ENCODE measurements around the gene MX2. TPM values are rescaled to one million over a fixed set of nuclear protein-coding genes. Genes with fewer than 3 reads are reported as not detected.
"Not testable (repeated sequence)": the region's sequence is repeated elsewhere in the genome, so short reads cannot be mapped to it uniquely, and the experiment has no call there.

MX2 gene
- total RNA-seq, 2 experiments from 2014 or later, result 3.5 to 10.4 TPM

GRCh38 chr21:41410767-41411448 is 49.1 kb downstream of the MX2 start:
- no peak overlapping the region for H2AFZ ChIP-seq (ENCODE audit: low read length)
- no peak overlapping the region for H3K4me2 ChIP-seq (ENCODE audit: low read length)
- no TSS peak for BruUV-seq (replicated peaks)
- H3K36me3 ChIP-seq (ENCODE audit: insufficient read depth, low read length), result no peaks in the 10 kb centered on the region
- H3K27ac ChIP-seq (ENCODE audit: low read depth, low read length, poor library complexity, severe bottlenecking), result no peak overlapping the region
- no peaks in the 10 kb centered on the region for H3K9me3 ChIP-seq (ENCODE audit: low read length)
- no peaks in the 10 kb centered on the region for H4K20me1 ChIP-seq (ENCODE audit: insufficient read depth, low read length)
- ChIA-PET POLR2A (interaction anchor here (0.6 to 1.1 kb wide), 3 partner anchors 9 to 42 kb away, joined by 3 to 4 read pairs (median 3); no protein-coding TSS in a partner anchor), CTCF (ENCODE audit: unreplicated experiment) (interaction anchor here (0.6 to 1.5 kb wide), 2 partner anchors 9 to 43 kb away, joined by 4 read pairs; no protein-coding TSS in a partner anchor)
- H3K4me1 ChIP-seq (ENCODE audit: insufficient read depth, low read length, poor library complexity, severe bottlenecking), result peaks cover 4% of the 10 kb centered on the region
- no peaks in the 10 kb centered on the region for H3K79me2 ChIP-seq (ENCODE audit: insufficient read depth, low read depth, low read length)
- H3K9me2 ChIP-seq (ENCODE audit: insufficient read depth, low read length), result no peaks in the 10 kb centered on the region
- TF ChIP-seq EZH2phosphoT487 (IDR thresholded peaks at IDR 0.05; ENCODE audit: borderline replicate concordance, low read depth, low read length), result no peak
- no peak for TF ChIP-seq CTCF (conservative IDR thresholded peaks at IDR 0.05; ENCODE audit: low read length)
- H3K4me3 ChIP-seq (ENCODE audit: low read depth, low read length, poor library complexity, severe bottlenecking), result no peak overlapping the region
- intact Hi-C loops (cut with micrococcal nuclease; ENCODE audit: unreplicated experiment), result no loop called here
- DNase-seq (ENCODE audit: low spot score), result no peak

- Histone ChIP-seq H3K4me3 (ENCODE audit: low read depth, low read length, poor library complexity, severe bottlenecking) (no peak overlapping the region), H3K9me3 (ENCODE audit: low read length) (no peaks in the 10 kb centered on the region), H3K27ac (ENCODE audit: low read depth, low read length, poor library complexity, severe bottlenecking) (no peak overlapping the region), H3K9me2 (ENCODE audit: insufficient read depth, low read length) (no peaks in the 10 kb centered on the region), H3K4me1 (ENCODE audit: insufficient read depth, low read length, poor library complexity, severe bottlenecking) (peaks cover 4% of the 10 kb centered on the region), H3K36me3 (ENCODE audit: insufficient read depth, low read length) (no peaks in the 10 kb centered on the region), H4K20me1 (ENCODE audit: insufficient read depth, low read length) (no peaks in the 10 kb centered on the region), H3K79me2 (ENCODE audit: insufficient read depth, low read depth, low read length) (no peaks in the 10 kb centered on the region), H3K4me2 (ENCODE audit: low read length) (no peak overlapping the region), H2AFZ (ENCODE audit: low read length) (no peak overlapping the region)
- peak; percentile 43 for DNase-seq (ENCODE audit: low spot score)
- no TSS peak for BruUV-seq (replicated peaks)
- TF ChIP-seq CTCF (conservative IDR thresholded peaks at IDR 0.05; ENCODE audit: low read length) (peak; percentile 67), EZH2phosphoT487 (IDR thresholded peaks at IDR 0.05; ENCODE audit: borderline replicate concordance, low read depth, low read length) (no peak)
- ChIA-PET POLR2A (interaction anchor here (1.0 to 1.1 kb wide), 2 partner anchors 9 to 43 kb away, joined by 3 to 4 read pairs; no protein-coding TSS in a partner anchor), CTCF (ENCODE audit: unreplicated experiment) (interaction anchor here (1.5 kb wide), 1 partner anchor 43 kb away, joined by 4 read pairs; no protein-coding TSS in a partner anchor)
- intact Hi-C loops (cut with micrococcal nuclease; ENCODE audit: unreplicated experiment), result no loop called here
Observed at GRCh38 chr21:41411449-41412089, 49.7 kb downstream of the MX2 start.

GRCh38 chr21:41417505-41417904 is 55.7 kb downstream of the MX2 start:
- DNase-seq (ENCODE audit: low spot score); H3K27ac ChIP-seq (ENCODE audit: low read depth, low read length, poor library complexity, severe bottlenecking); intact Hi-C loops (cut with micrococcal nuclease; ENCODE audit: unreplicated experiment); H4K20me1 ChIP-seq (ENCODE audit: insufficient read depth, low read length); H3K36me3 ChIP-seq (ENCODE audit: insufficient read depth, low read length); H3K9me2 ChIP-seq (ENCODE audit: insufficient read depth, low read length); H3K4me3 ChIP-seq (ENCODE audit: low read depth, low read length, poor library complexity, severe bottlenecking); H3K79me2 ChIP-seq (ENCODE audit: insufficient read depth, low read depth, low read length); BruUV-seq (replicated peaks); H3K9me3 ChIP-seq (ENCODE audit: low read length); H3K4me2 ChIP-seq (ENCODE audit: low read length); H2AFZ ChIP-seq (ENCODE audit: low read length): not testable (repeated sequence)
- ChIA-PET POLR2A (interaction anchor here (0.8 to 1.8 kb wide), 4 partner anchors 13 to 50 kb away, joined by 3 to 6 read pairs (median 3); no protein-coding TSS in a partner anchor), CTCF (ENCODE audit: unreplicated experiment) (interaction anchor here (1.4 kb wide), 1 partner anchor 48 kb away, joined by 4 read pairs; no protein-coding TSS in a partner anchor)
- H3K4me1 ChIP-seq (ENCODE audit: insufficient read depth, low read length, poor library complexity, severe bottlenecking), result peaks cover 18% of the 10 kb centered on the region
